Peyer's patch (tissue), 4 donors: ENCODE measurements around the gene TUB. TPM values are rescaled to one million over a fixed set of nuclear protein-coding genes. Genes with fewer than 3 reads are reported as not detected.

Source experiments
- DNase-seq, 3 donors: peaks; one replicate each; pipeline ENCODE4 v3.0.0-alpha.2; 2017 to 2019
- H3K27ac ChIP-seq, 4 donors: fragments of 200-600 bp; sonication (generic); one replicate each; pipeline ENCODE4 v1.5.1; 2016 to 2019
- H3K27me3 ChIP-seq, 2 donors: fragments of 200-600 bp; sonication (generic); one replicate each; pipeline ENCODE4 v1.5.1; 2019
- H3K36me3 ChIP-seq, 3 donors: fragments of 200-600 bp; sonication (generic); one replicate each; pipeline ENCODE4 v1.5.1; 2016 to 2019
- H3K4me1 ChIP-seq, 4 donors: fragments of 200-600 bp; sonication (generic); one replicate each; pipeline ENCODE4 v1.5.1; 2016 to 2019
- H3K4me3 ChIP-seq, 4 donors: fragments of 200-600 bp; sonication (generic); 1 replicate in 3 of 4; 2 replicates in 1 of 4; pipeline ENCODE4 v1.5.1; 2016 to 2019; ENCODE audit warnings: mild to moderate bottlenecking in 1 of 4
- H3K9me3 ChIP-seq, 4 donors: fragments of 200-600 bp; sonication (generic); one replicate each; pipeline ENCODE4 v1.5.1; 2016 to 2019; ENCODE audit warnings: mild to moderate bottlenecking in 1 of 4
- CTCF ChIP-seq, 6 experiments: fragments of 450-650 bp in 4 of 6; fragments of 200-600 bp in 2 of 6; sonication (generic) in 1 of 6; IDR thresholded peaks; one replicate each; pipeline ENCODE4 v1.5.1; 2017 to 2019; ENCODE audit warnings: antibody characterized with exemption in 6 of 6, mild to moderate bottlenecking in 3 of 6, moderate library complexity in 1 of 6
- POLR2A ChIP-seq, 2 donors: fragments of 450-650 bp; IDR thresholded peaks; one replicate each; pipeline ENCODE4 v1.5.1; 2017; ENCODE audit warnings: antibody characterized with exemption in 2 of 2, mild to moderate bottlenecking in 2 of 2, moderate library complexity in 2 of 2
- total RNA-seq, 4 donors: library from RNA; depleted of rRNA; stranded (reverse); fragments of >200 nt; gene quantifications; one replicate each; pipeline ENCODE4 v1.1.0, GENCODE V29; 2016

Gene TUB
- total RNA-seq, 4 donors from 2014 or later: 0.18 to 11.6 (median 2.4) TPM

- Histone ChIP-seq H3K4me3 (no peak overlapping the region), H3K9me3 (no peaks in the 10 kb centered on the region), H3K27ac (no peak overlapping the region), H3K36me3 (no peaks in the 10 kb centered on the region), H3K4me1 (peaks cover 0 to 11% (median 3%) of the 10 kb centered on the region in 4 donors), H3K27me3 (no peaks in the 10 kb centered on the region)
- no peak for TF ChIP-seq CTCF (IDR thresholded peaks at IDR 0.05)
- no peak for TF ChIP-seq POLR2A (IDR thresholded peaks at IDR 0.05)
- DNase-seq: no peak
These were observed 16.0 kb upstream of the TUB start for GRCh38 chr11:8065031-8065430.

- TF ChIP-seq CTCF (IDR thresholded peaks at IDR 0.05) (no peak), POLR2A (IDR thresholded peaks at IDR 0.05) (no peak)
- Histone ChIP-seq H3K4me1 (peaks cover 0 to 11% (median 3%) of the 10 kb centered on the region in 4 donors), H3K9me3 (no peaks in the 10 kb centered on the region), H3K27me3 (no peaks in the 10 kb centered on the region), H3K4me3 (no peak overlapping the region), H3K36me3 (no peaks in the 10 kb centered on the region), H3K27ac (no peak overlapping the region)
- no peak for DNase-seq
These were observed 14.7 kb upstream of the TUB start for GRCh38 chr11:8066036-8066910.

- no peak overlapping the region for H3K4me3 ChIP-seq
- H3K4me1 ChIP-seq: peaks cover 0 to 11% (median 3%) of the 10 kb centered on the region in 4 donors
- no peak for TF ChIP-seq CTCF (IDR thresholded peaks at IDR 0.05)
- TF ChIP-seq POLR2A (IDR thresholded peaks at IDR 0.05): no peak
- DNase-seq: no peak
- no peak overlapping the region for H3K27ac ChIP-seq
- H3K36me3 ChIP-seq: no peaks in the 10 kb centered on the region
- H3K27me3 ChIP-seq: no peaks in the 10 kb centered on the region
- H3K9me3 ChIP-seq: no peaks in the 10 kb centered on the region
These were observed 14.0 kb upstream of the TUB start for GRCh38 chr11:8066911-8067455.

GRCh38 chr11:8067567-8067928 lies 13.5 kb upstream of the TUB start:
- TF ChIP-seq POLR2A (IDR thresholded peaks at IDR 0.05): no peak
- no peak for TF ChIP-seq CTCF (IDR thresholded peaks at IDR 0.05)
- H3K4me1 ChIP-seq: peaks cover 0 to 11% (median 3%) of the 10 kb centered on the region in 4 donors
- H3K36me3 ChIP-seq: no peaks in the 10 kb centered on the region
- H3K9me3 ChIP-seq: no peaks in the 10 kb centered on the region
- no peak for DNase-seq
- no peak overlapping the region for H3K27ac ChIP-seq
- H3K4me3 ChIP-seq: no peak overlapping the region
- no peaks in the 10 kb centered on the region for H3K27me3 ChIP-seq

GRCh38 chr11:8067929-8068575 lies 13.0 kb upstream of the TUB start:
- H3K36me3 ChIP-seq: no peaks in the 10 kb centered on the region
- H3K9me3 ChIP-seq: no peaks in the 10 kb centered on the region
- H3K4me3 ChIP-seq: no peak overlapping the region
- no peaks in the 10 kb centered on the region for H3K27me3 ChIP-seq
- TF ChIP-seq POLR2A (IDR thresholded peaks at IDR 0.05): no peak
- no peak for TF ChIP-seq CTCF (IDR thresholded peaks at IDR 0.05)
- DNase-seq: no peak
- H3K4me1 ChIP-seq: peaks cover 0 to 7% (median 3%) of the 10 kb centered on the region in 4 donors
- H3K27ac ChIP-seq: peak overlapping the region in 3 of 4 donors; percentile 15 to 52 (median 49)
